HG02798 (cell line): ENCODE measurements around the gene XRCC4.

Source experiments
- ATAC-seq: cut with Tn5 transposase; IDR thresholded peaks from one replicate; pipeline ENCODE4 v1.9.1; 2021; ENCODE audit warnings: mild to moderate bottlenecking; ENCODE audit not compliant: unreplicated experiment, poor library complexity

The XRCC4 gene

DNA sequence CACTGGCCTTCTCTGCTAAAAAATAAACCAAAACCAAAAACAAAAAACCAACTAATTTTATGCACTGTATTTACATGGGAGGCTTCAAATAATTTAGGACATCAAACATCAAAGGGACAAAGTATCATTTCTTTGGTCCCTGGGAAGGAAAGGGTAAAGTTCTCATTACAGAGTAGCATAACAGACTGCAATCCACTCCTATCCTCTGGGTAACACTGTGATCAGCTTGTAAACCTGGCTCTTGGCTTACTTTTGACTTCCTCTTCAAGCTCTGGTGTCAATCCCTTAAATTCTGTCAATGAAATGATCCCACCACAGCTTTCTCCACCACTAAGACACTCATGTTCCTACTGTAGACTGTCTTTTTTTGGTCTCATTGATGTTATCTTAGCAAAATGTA, 324.4 kb downstream of the XRCC4 start:
- no peak for ATAC-seq
